Measurements from ENCODE around the gene TTLL8.

Gene TTLL8

GRCh38 chr22:50017701-50018224 lies 40.3 kb downstream of the TTLL8 start:
- no peak for DNase-seq (ENCODE audit: low read depth)
- no peak for TF ChIP-seq MAX (IDR thresholded peaks at IDR 0.05; ENCODE audit: low read depth, low read length)
- TF ChIP-seq POLR2A (IDR thresholded peaks at IDR 0.05; ENCODE audit: extremely low read depth, insufficient read length): no peak
- no peak for TF ChIP-seq CTCF (IDR thresholded peaks at IDR 0.05; ENCODE audit: low read depth, low read length)
- TF ChIP-seq MYC (IDR thresholded peaks at IDR 0.05; ENCODE audit: low read depth, low read length): no peak
- H3K4me3 ChIP-seq (ENCODE audit: low read depth, low read length): no peak overlapping the region

GRCh38 chr22:50016988-50017700 lies 41.0 kb downstream of the TTLL8 start:
- no peak for DNase-seq (ENCODE audit: low read depth)
- H3K4me3 ChIP-seq (ENCODE audit: low read depth, low read length): no peak overlapping the region
- TF ChIP-seq MAX (IDR thresholded peaks at IDR 0.05; ENCODE audit: low read depth, low read length) (no peak), MYC (IDR thresholded peaks at IDR 0.05; ENCODE audit: low read depth, low read length) (no peak), CTCF (IDR thresholded peaks at IDR 0.05; ENCODE audit: low read depth, low read length) (no peak), POLR2A (IDR thresholded peaks at IDR 0.05; ENCODE audit: extremely low read depth, insufficient read length) (no peak)

- no peak for DNase-seq (ENCODE audit: low read depth)
- TF ChIP-seq MYC (IDR thresholded peaks at IDR 0.05; ENCODE audit: low read depth, low read length) (no peak), MAX (IDR thresholded peaks at IDR 0.05; ENCODE audit: low read depth, low read length) (no peak), POLR2A (IDR thresholded peaks at IDR 0.05; ENCODE audit: extremely low read depth, insufficient read length) (no peak)
- H3K4me3 ChIP-seq (ENCODE audit: low read depth, low read length): no peak overlapping the region
Observed at GRCh38 chr22:50016308-50016987, 41.6 kb downstream of the TTLL8 start.

GRCh38 chr22:50015451-50016307 lies 42.4 kb downstream of the TTLL8 start:
- no peak for DNase-seq (ENCODE audit: low read depth)
- no peak overlapping the region for H3K4me3 ChIP-seq (ENCODE audit: low read depth, low read length)
- no peak for TF ChIP-seq MYC (IDR thresholded peaks at IDR 0.05; ENCODE audit: low read depth, low read length)
- no peak for TF ChIP-seq POLR2A (IDR thresholded peaks at IDR 0.05; ENCODE audit: extremely low read depth, insufficient read length)
- no peak for TF ChIP-seq MAX (IDR thresholded peaks at IDR 0.05; ENCODE audit: low read depth, low read length)
- TF ChIP-seq CTCF (IDR thresholded peaks at IDR 0.05; ENCODE audit: low read depth, low read length): no peak

- DNase-seq (ENCODE audit: low read depth): no peak
- no peak overlapping the region for H3K4me3 ChIP-seq (ENCODE audit: low read depth, low read length)
- TF ChIP-seq CTCF (IDR thresholded peaks at IDR 0.05; ENCODE audit: low read depth, low read length) (no peak), POLR2A (IDR thresholded peaks at IDR 0.05; ENCODE audit: extremely low read depth, insufficient read length) (no peak), MAX (IDR thresholded peaks at IDR 0.05; ENCODE audit: low read depth, low read length) (no peak), MYC (IDR thresholded peaks at IDR 0.05; ENCODE audit: low read depth, low read length) (no peak)
Observed at GRCh38 chr22:50014655-50015401, 43.3 kb downstream of the TTLL8 start.
